NCI-H1105 (cell line): ENCODE measurements around the gene VWA5B1.

Experiments used
- DNase-seq: peaks from one replicate; lab custom pipeline; 2025; lab: John Stamatoyannopoulos, UW

VWA5B1 gene

DNA sequence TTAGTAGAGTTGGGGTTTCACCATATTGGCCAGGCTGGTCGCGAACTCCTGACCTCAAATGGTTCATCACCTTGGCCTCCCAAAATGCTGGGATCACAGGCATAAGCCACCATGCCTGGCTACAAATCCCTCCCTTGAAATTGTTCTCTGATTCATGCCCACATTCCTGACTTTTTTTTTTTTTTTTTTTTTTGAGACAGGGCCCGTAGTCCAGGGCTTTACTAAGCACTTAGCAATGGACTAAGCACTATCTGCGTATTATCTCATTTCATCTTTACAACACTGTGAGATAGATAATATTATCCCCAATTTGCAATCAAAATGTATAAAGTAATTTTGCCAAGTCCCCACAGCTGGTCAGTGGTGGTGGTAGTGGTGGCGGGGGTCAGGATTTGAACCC, 58.9 kb downstream of the VWA5B1 start:
- DNase-seq, result no peak

DNA sequence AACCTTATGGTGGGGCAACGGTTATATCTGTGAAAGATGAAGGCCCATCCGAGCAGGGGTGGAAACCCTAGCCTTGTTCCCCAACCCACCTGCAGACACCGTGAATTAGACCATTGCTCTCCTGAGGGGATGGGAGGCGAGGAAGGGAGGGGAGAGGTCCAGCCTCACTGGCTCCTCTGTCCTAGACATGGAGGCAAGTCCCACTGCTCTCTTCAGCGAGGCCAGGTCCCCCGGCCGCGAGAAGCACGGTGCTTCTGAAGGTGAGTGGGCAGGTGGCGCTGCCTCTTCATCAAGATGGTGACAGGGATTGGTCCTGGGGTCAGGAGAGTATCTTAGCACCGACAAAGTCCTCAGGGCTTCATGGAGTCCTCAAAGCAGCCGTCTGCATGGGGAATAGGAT, 59.3 kb downstream of the VWA5B1 start:
- no peak for DNase-seq

DNA sequence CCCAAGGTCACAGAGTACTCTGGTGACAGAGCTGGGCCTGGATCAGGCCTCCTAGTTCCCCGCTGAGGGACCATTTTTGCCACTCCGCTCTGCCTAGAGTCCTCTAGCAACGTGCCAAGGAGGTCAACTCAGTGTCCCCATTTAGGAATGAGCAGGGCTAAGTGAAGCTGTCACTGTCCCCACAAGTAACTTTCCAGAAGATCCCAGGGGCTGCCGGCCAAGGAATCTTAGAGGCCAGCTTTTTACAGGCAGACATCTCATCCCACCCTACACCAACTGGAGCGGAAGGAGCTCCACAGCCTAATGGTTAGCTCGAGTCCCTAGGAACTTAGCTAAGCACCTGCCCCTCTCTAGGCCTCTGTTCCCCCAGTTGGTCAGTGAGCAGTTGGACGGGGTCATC, 59.7 kb downstream of the VWA5B1 start:
- DNase-seq, result no peak

DNA sequence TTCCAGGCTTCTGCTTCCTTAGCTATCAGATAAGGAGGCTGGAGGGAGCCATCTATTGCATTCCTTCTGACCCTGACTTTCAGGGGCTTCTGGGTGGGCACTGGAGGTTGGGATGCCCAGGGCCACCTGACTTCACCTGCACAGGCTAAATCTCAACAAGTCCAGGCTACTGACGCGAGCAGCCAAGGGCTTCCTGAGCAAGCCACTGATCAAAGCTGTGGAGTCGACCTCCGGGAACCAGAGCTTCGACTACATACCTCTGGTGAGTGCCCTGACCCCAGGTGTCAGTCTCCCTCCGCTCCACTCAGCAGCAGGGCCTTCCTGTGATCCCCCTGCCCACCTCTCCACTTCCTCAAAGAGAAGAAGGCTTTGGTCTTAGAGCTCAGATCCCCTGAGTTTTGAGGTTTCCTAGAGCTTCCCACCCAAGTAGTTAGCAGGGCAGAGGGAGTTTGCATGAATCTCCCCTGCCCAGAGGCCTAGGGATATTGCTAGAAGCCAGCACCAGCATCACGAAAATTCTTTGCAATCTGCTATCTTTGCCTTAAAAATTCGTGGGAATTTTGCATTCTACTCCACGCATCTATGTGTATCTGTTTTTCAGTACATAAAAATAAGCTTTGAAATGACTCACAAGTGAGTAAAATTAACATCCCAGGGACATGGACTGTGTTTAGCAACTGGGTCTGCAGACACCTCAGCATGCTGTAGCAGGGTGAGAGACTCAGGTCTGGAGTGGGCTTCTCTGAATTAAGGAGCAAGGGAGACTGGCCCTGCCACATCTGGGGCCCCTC, 61.4 kb downstream of the VWA5B1 start:
- no peak for DNase-seq

DNA sequence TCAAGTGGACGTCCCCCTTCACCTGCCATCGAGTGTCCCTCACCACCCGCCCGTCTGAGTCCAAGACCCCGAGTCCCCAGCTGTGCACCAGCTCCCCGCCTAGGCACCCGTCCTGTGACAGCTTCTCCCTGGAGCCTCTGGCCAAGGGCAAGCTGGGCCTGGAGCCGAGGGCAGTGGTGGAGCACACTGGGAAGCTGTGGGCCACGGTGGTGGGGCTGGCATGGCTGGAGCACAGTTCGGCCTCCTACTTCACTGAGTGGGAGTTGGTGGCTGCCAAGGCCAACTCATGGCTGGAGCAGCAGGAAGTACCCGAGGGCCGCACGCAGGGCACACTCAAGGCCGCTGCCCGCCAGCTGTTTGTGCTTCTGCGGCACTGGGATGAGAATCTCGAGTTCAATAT, 63.2 kb downstream of the VWA5B1 start:
- DNase-seq, result no peak

DNA sequence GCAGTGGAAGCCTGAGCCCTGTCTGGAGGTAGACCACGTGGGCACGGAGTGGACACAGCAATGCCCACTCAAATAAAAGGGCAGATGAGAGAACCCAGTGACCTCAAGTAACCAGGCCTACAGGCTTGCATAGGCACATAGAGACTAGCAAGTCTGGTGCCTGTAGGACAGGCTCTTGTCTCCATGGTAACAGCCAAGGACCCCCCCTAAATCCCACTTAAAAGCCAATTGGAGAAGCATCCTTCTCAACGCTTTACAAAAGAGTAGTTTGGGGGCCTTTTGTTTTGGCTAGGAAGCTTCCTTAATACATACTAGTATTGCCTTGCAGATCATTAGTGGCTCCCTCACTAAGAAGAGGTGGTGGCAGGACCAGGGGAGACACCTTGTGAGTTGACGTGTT, 63.9 kb downstream of the VWA5B1 start:
- DNase-seq, result no peak

DNA sequence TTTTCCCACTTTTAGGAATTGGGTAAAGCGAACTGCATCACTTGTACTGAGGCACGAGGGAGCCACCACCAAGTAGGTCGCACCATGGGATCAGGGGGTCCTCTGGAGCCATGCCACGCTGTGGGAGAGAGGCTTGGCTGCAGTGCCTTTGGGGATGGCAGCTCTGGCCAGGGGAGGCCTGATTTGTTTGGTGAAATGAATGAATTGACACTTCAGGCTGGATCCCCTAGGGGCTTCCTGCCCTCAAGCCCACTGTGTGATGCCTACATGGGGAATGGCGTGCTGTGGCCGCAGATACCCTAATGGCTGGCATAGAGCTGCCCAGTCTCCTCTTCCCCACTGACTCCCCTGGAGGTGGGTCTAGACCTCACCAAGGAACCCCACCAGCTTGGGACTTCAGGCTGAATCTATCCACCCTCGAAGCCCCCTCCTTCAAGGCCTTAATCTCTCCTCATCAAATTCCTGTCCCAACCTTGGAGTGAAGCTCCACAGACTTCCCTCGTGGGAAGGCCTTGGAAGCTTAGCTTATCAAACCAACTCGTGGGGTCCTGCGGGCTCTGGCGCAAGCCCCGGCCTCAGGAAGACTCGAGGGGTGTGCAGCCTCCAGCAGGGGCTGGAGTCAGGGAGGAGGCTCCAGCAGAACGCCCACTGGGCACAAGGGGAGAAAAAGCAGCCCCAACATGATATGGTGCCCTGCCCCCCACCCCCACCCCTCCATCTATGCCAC, 64.6 kb downstream of the VWA5B1 start:
- DNase-seq, result no peak

DNA sequence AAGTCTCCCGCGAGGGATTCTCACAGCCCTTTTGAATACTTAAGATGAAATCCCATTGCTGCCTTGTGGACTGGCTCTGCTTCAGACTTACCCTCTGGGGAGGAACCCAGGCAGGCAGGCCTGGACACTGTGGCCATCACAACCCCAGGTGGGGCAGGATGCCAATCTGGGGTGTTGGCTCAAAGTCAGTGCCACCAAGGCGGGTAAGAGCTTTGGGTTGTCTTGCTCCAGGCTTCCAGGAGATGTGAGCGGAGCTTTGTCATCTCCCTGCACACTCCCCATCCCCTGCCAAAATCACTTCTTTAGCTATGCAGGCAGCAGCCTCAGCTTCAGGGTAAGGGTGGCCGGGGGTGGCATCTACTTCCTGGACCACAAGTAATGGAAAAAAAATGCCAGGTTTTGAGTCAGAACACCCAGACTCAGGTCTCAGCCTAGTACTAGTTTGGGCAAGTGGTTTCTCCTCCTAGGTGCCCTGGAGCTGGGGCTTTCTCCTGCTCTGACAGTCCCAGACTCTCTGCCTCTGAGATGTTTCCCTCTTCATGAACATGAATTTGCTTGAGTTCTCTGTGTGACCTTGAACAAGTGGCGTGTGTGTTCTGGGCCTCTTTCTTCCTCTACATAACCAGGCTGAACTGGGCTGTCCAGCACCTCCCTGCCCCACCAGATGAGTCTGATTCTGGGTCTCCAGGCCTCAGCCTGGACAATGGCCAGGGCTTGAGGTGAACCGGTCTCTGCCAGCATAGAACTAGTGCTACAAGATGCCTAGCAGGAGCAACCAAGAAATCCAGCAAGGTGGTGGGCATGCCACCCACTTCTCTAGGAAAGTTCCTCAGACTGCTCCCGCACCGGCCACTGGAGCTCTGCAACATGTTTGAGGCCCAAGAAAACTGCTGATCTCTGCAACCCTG, 65.4 kb downstream of the VWA5B1 start:
- DNase-seq, result no peak

DNA sequence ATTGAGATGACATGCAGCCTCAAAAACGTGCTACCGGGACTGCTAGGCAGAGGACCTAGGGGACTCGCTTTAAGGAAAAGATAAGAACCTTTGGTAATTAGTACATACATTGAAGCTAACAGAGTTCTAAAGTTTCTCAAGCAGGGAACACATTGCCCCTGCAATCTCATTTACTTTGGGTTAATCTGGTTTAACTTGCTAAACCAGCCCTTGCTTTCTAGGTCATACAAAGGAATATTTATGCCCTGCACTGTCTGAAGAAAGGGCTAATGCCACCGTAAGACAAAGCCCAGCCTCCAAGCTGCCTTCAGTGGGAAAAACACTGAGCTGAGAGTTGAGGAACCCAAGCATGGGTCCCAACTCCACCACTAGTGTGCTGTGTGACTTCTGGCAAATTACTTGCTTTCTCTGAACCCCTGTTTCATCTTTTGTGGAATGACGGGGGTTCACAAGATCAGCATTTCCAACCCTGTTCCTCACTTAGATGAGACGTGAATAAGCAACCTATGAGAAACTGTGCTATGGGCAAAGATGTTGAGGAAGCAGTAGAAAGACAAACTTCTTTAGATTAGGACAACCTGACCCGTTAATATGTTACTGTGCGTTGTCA, 66.3 kb downstream of the VWA5B1 start:
- DNase-seq, result no peak

DNA sequence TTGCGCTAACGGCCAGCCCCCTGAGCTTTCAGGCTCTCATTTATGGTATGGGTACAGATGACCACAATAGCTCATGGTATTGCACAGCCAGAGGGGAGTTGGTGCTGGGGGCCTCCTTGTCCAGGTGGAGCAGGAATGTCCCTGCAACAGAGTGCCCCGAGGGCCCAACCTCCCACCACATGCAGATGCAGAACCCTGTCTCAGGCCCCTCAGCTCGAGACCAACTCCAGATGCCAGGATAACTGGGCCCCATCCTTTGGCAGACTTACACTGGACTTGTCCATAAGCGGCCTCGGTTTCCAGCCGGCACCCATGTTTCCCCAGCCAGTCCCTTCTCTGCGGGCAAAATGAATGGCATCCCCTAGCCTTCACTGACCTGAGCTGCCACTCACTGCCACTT, 67.1 kb downstream of the VWA5B1 start:
- DNase-seq, result no peak

DNA sequence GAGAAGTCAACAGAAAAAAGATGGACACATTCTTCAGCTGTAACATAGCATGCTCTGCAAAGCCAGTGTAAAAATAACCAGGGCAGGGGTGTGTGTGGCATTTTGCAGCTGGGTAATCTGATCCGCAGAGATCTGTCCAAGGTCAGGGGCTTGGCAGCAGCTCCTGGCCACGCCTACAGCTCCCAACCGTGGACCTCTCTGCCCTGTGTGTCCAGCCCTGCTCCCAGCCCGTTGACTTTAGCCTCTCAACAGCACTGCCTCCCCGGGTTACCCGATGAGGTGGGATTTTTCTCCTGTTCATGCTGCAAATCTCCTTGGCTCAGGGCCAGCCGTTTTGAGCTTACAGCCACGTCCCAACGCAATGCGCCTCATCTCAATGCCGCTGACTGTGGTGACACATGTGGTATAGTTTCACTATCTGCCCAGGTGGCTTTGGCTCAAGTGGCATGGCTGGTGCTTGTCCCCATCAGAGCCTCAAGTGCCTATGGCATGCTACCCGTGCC, 68.1 kb downstream of the VWA5B1 start:
- DNase-seq, result peak; percentile 59

DNA sequence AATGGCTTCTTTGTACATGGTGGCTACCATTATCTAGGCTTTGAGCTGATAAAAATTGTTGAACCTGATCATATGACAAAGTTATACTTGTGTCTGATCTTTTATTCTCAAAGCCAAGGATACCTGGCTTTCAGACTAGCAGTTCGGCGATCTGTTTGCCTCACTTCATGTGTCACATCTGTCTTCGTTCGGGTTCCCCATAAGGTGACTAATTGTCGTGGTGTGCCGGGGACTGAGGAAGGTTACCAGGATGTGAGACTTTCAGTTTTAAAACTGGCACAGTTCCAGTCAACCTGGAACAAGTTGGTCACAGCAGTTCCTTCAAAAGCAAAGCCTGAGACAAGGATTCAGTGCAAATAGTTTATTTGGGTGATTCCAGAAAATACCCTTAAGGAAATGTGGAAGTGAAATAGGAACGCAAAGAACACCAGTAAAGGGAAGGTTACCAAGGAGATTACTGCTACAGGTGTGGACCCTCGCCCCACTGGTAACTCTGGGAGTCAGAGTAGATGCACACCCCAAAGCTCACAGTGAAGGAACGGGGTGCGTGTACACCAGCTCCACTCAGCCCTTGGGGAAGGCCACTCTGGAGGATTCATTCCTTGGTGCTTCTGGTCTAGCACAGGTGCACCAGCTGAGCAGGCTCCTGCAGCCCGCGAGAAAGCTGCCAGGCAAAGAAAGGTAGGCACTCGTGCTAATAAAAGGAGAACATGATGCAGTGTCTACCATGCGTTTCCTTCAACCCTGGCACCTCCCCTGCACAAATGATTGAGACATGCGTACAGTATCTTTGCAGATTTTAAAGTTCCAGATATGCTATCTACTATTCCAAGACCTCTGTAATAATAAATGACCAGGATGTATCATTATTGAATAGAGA, 69.0 kb downstream of the VWA5B1 start:
- DNase-seq, result no peak

DNA sequence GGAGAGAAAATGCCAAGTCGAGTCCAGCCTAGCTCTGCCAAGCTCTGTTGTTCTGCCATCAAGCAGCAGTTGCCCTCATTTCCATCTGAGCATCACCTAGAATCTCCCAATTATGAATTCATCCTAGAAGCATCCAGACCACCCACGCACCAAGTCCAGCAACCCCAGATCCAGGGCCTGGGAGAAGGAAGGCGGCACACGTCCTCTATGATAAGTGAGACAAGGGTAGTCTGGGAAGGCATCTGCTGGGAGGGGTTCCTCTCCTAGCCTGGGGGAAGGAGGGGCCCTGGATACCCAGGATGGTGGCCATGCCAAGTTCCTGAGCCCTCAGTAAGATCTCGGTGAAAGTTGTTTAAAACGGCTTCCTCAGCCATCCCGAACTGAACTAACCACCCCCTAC, 70.7 kb downstream of the VWA5B1 start:
- no peak for DNase-seq

DNA sequence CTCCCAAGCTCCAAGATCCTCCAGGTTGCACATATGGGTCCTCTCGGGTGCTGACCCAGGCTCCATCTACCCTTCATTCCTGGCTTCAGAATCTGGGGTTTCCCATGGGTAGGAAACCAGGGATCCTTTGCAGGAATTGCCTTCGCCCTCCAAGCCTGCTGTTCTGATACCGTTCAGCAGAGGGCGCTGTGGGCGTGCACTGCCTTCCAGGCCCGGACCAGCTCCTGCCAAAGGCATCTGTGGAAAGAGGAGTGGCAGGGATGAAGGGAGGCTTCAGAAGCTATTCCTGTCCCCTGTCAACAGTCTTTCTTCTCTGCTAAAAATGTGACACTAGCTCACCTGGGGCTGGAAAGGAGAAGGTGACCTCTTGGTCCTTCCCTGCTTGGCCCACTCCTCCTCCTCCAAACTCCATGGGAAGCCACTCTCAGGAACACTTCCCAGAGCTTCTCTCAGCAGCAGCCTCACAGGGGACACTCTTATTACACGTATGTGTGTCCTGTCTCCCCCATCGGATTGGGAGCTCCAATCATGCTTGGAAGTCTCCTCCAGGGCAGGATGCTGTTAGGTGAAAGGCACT, 71.2 kb downstream of the VWA5B1 start:
- DNase-seq, result peak; percentile 67

DNA sequence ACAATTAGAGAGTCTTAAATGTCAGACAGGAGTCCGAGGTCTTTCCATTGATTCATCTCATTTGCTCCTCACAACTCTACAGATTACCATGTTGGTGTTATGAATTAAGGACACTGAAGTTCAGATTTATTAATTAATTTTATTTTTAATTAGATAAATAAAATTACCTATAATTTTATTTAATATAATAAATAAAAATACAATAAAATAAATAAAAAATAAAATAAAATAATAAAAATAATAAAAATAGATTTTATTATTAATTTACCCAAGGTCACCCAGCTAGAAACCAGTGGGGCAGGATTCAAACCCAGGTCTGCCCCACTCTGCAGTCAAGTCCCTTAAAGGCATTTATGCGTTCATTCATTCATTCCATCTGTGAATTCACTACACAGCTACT, 72.2 kb downstream of the VWA5B1 start:
- DNase-seq, result no peak

DNA sequence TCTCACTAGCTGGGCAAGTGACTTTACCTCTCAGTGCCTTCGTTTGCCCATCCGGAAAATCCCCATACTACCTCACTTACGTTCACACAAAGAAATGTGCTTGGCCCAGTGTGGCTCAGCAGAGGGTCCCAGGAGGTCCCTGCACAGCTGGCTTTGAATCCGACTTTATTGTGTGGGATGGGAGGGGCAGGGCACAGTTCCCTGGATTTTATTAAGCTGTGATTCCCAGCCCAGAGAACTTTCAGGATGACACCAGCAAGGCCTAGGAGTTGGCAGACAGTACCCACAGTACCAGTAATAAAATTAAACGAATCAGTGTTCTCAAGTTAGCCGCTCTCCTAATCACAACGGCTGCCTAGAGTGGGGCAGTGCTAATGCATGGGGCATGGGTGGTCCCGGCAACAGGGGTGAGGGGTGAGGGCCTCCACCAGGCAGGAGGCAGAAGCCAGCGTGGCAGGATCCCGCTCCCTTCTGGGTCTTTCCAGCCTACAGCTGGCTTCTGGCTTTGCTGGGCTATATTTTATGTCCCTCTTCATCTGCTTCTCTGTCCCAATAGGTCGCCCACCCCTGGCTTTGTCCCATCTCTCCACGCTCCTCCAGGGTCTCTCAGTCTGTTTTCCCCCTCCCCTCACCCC, 74.9 kb downstream of the VWA5B1 start:
- no peak for DNase-seq

DNA sequence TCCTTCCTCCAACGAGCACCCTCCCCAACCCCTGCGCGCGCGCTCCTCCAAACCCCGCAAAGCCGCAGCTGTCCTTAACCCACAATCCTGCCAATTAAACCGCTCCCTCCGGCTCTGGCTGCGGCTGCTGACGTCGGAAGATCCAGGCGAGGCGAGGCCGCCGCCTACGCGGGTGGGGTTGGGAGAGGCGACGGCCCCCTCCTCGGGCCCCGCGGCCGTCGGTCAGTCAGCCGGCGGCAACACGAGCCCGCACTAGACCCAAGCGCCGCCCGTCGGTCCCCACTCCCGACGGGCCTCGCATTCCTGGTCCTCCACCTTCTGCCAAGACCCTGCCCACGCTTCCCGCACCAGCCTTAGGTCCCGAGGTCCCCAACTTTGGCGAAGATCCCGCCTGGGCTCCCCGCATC, 75.4 kb downstream of the VWA5B1 start:
- peak; percentile 50 for DNase-seq

DNA sequence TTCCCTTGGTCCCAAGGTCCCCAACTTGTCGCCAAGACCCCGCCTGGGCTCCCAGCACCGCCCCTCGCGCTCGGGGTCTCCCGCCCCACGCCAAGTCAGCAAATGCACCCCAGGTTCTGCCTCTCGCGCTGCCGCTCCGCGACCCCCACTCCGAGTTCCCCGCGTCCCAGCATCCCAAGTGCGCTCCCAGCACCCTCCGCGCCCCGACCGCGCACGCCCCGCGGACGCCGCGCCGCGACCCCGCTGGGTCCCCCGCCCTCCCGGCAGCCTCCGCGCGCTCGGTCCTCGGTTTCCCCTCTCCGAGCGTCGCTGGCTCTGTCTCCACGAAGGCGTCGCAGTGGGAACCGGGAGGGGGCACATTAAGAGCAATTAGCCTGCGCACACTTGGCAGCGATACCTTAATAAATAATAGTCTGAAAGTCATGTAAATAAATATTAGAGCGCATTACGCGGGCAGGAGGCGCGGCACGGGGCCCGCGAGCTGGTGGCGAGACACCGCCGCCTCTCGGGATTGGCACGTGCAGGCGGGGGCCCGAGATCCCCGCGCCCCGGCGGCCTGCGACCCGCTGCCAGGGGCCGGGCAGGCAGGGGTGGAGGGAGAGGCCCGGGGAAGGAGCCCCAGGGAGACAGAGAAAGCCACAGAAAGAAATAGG, 75.9 kb downstream of the VWA5B1 start:
- no peak for DNase-seq

DNA sequence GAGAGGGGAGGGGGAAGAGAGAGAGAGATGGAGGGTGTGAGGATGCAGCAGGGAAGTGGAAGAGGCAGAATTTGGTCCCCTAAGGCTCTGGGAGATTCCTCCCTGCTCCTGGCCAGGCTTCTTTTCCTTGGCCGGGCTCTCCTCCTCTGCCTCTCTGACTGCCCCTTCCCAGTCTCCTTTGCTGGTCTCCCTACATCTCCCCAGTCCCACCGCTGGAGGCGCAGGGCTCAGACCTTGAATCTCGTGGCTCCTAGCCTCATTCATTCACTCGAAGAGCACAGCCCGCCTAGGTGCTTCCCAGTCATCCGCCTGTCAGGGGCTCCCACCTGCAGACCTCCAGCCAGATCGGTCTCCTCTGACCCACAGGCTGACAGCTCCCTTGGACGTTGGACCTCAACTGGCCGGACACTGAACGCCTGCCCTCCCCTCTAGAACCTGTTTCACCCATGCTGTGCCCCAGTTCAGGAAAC, 76.5 kb downstream of the VWA5B1 start:
- peak; percentile 40 for DNase-seq
